ENCODE results near the gene STRN.

- no peak for TF ChIP-seq CTCF (IDR thresholded peaks at IDR 0.05)
- no peak for TF ChIP-seq POLR2A (IDR thresholded peaks at IDR 0.05)
These were observed 34.7 kb upstream of the STRN start for GRCh38 chr2:37000988-37001556.

All from breast epithelium (tissue), 3 donors.